Vagina (tissue), 2 donors: ENCODE measurements around the gene NHERF2. TPM values are rescaled to one million over a fixed set of nuclear protein-coding genes. Genes with fewer than 3 reads are reported as not detected.
A peak's percentile ranks its signal among the peaks of the same experiment; 100 is the strongest.

ENCODE experiments used
- DNase-seq, 2 donors: peaks; one replicate each; pipeline ENCODE4 v3.0.0-alpha.2; 2017; ENCODE audit errors: extremely low spot score in 2 of 2
- H3K27ac ChIP-seq: fragments of 200-600 bp; sonication (generic); one replicate; pipeline ENCODE4 v1.5.1; 2019
- H3K27me3 ChIP-seq: fragments of 200-600 bp; sonication (generic); one replicate; pipeline ENCODE4 v1.5.1; 2019
- H3K36me3 ChIP-seq, 2 donors: fragments of 200-600 bp; sonication (generic); one replicate each; pipeline ENCODE4 v1.5.1; 2017 to 2019
- H3K4me1 ChIP-seq: fragments of 200-600 bp; sonication (generic); one replicate; pipeline ENCODE4 v1.5.1; 2019
- H3K4me3 ChIP-seq, 2 donors: fragments of 200-600 bp; sonication (generic); 1 replicate in 1 of 2; 2 replicates in 1 of 2; pipeline ENCODE4 v1.5.1; 2016 to 2019
- H3K9me3 ChIP-seq: fragments of 200-600 bp; sonication (generic); one replicate; pipeline ENCODE4 v1.5.1; 2019
- POLR2A ChIP-seq, 2 donors: fragments of 450-650 bp; IDR thresholded peaks; one replicate each; pipeline ENCODE4 v1.6.1; 2017; ENCODE audit warnings: antibody characterized with exemption in 2 of 2, mild to moderate bottlenecking in 2 of 2, moderate library complexity in 2 of 2
- POLR2AphosphoS5 ChIP-seq, 2 donors: sonication (generic); formaldehyde crosslinking; IDR thresholded peaks; one replicate each; pipeline ENCODE4 v1.9.0; 2017; ENCODE audit warnings: antibody characterized with exemption in 2 of 2, mild to moderate bottlenecking in 2 of 2, low read depth in 1 of 2; ENCODE audit not compliant: insufficient read depth in 1 of 2
- intact Hi-C: fragments of 100-400 bp; cut with DNase I; formaldehyde crosslinking; loops from one replicate; pipeline ENCODE4 v1.15.1; 2023
- total RNA-seq: library from RNA; depleted of rRNA; stranded (reverse); fragments of >200 nt; gene quantifications from one replicate; pipeline ENCODE4 v1.2.3, GENCODE V29; 2016
- TF ChIP-seq, protein P1 (sequence below), 3 experiments: fragments of 450-650 bp in 2 of 3; fragments of 200-600 bp in 1 of 3; sonication (generic) in 1 of 3; IDR thresholded peaks; one replicate each; pipeline ENCODE4 v1.5.1; 2017 to 2019; ENCODE audit warnings: antibody characterized with exemption in 3 of 3, mild to moderate bottlenecking in 2 of 3, moderate library complexity in 2 of 3

The NHERF2 gene
- total RNA-seq, 1 donor from 2014 or later, result 44.7 TPM

DNA sequence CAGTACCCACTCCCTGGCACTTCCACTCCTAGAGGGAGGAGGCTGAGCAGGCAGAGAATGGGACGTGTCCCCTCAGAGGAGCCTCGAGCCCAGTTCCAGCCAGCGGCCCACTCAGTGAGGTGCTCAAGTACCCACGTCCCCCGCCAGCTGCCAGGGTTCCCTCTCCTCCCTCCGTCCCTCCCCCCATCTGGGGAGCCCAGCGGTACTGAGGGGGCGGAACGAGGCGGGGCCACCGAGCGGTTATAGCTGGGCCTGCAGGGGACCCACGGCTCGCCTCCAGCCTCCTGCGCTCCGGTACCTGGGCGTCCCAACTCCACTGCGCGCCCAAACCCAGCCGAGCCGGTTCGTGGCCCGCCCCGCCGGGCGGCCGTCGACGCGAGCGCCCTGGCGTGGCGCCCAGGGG lies 7.2 kb upstream of the NHERF2 start, which contains the start of gene NPW:
Gene NPW, plus strand, starts transcription at position 268 of the 403 bp plus-strand sequence.
- Histone ChIP-seq H3K27ac (no peak within 1 kb of the TSS), H3K4me3 (peak within 1 kb of the TSS in 1 of 2 donors; percentile 24), H3K9me3 (no peaks in the 10 kb centered on the region), H3K27me3 (peaks cover 11% of the 10 kb centered on the region), H3K4me1 (peaks cover 36% of the 10 kb centered on the region), H3K36me3 (no peaks in the 10 kb centered on the region)
- TF ChIP-seq POLR2A (IDR thresholded peaks at IDR 0.05), result no peak
- no peak for TF ChIP-seq POLR2AphosphoS5 (IDR thresholded peaks at IDR 0.05; ENCODE audit: insufficient read depth in 1 of 2, low read depth in 1 of 2)
- TF ChIP-seq, protein P1, sequence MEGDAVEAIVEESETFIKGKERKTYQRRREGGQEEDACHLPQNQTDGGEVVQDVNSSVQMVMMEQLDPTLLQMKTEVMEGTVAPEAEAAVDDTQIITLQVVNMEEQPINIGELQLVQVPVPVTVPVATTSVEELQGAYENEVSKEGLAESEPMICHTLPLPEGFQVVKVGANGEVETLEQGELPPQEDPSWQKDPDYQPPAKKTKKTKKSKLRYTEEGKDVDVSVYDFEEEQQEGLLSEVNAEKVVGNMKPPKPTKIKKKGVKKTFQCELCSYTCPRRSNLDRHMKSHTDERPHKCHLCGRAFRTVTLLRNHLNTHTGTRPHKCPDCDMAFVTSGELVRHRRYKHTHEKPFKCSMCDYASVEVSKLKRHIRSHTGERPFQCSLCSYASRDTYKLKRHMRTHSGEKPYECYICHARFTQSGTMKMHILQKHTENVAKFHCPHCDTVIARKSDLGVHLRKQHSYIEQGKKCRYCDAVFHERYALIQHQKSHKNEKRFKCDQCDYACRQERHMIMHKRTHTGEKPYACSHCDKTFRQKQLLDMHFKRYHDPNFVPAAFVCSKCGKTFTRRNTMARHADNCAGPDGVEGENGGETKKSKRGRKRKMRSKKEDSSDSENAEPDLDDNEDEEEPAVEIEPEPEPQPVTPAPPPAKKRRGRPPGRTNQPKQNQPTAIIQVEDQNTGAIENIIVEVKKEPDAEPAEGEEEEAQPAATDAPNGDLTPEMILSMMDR (IDR thresholded peaks at IDR 0.05), result no peak
- DNase-seq, result no peak
- intact Hi-C loops, result no loop called here

DNA sequence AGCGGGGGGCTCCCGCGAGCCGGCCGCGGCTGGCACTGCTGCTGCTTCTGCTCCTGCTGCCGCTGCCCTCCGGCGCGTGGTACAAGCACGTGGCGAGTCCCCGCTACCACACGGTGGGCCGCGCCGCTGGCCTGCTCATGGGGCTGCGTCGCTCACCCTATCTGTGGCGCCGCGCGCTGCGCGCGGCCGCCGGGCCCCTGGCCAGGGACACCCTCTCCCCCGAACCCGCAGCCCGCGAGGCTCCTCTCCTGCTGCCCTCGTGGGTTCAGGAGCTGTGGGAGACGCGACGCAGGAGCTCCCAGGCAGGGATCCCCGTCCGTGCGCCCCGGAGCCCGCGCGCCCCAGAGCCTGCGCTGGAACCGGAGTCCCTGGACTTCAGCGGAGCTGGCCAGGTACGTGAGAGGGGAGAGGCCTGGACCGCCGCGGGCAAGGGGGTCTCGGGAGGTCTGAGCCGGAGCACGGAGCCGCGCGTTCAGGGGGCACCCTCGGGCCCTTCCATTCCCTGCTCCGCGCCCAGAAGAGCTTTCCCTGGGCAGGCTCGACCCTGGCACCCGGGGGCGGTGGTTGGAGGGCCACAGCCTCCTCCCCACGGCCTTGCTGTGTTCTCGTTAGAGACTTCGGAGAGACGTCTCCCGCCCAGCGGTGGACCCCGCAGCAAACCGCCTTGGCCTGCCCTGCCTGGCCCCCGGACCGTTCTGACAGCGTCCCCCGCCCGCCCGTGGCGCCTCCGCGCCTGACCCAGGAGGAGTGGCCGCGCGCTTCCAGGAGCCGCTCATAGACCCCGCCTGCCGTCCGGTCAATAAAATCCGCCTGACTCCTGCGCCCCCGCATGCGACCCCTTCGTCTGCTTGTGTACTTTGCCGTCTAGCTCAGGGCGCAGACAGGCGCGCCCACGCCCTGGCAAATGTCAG lies 6.5 kb upstream of the NHERF2 start:
- H3K36me3 ChIP-seq, result no peaks in the 10 kb centered on the region
- H3K27me3 ChIP-seq, result peaks cover 11% of the 10 kb centered on the region
- TF ChIP-seq, protein P1 (IDR thresholded peaks at IDR 0.05), result no peak
- TF ChIP-seq POLR2AphosphoS5 (IDR thresholded peaks at IDR 0.05; ENCODE audit: insufficient read depth in 1 of 2, low read depth in 1 of 2) (no peak), POLR2A (IDR thresholded peaks at IDR 0.05) (no peak)
- intact Hi-C loops, result loop anchor here (5.0 kb wide), 1 partner anchor 122 kb away; no protein-coding TSS in a partner anchor
- no peaks in the 10 kb centered on the region for H3K9me3 ChIP-seq
- DNase-seq, result no peak
- peak overlapping the region in 1 of 2 donors; percentile 24 for H3K4me3 ChIP-seq
- no peak overlapping the region for H3K27ac ChIP-seq
- H3K4me1 ChIP-seq, result peaks cover 37% of the 10 kb centered on the region

DNA sequence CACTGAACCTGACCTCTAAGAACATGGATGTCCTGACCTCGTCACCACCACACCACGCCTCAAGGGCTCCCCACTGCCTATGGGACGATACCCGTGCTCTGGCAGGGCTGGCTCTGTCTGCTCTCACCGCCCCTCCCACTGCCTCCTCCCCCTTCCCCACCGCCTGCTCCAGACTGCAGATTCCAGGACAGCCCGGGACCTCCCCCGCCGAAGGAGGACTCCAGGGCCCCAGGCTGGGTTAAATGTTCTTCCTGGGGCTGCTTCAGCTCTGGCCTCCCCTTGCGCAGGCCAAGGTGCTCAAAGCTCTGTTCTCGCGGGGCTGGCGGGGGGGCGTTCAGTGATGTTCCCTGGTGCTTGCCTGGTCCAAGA lies 4.0 kb upstream of the NHERF2 start:
- Histone ChIP-seq H3K36me3 (no peaks in the 10 kb centered on the region), H3K27ac (peak overlapping the region; percentile 73), H3K9me3 (no peaks in the 10 kb centered on the region), H3K27me3 (peaks cover 11% of the 10 kb centered on the region), H3K4me3 (peak overlapping the region; percentile 24 to 42), H3K4me1 (peaks cover 57% of the 10 kb centered on the region)
- DNase-seq, result no peak
- intact Hi-C loops, result loop anchor here (5.0 kb wide), 1 partner anchor 120 kb away; no protein-coding TSS in a partner anchor
- TF ChIP-seq POLR2A (IDR thresholded peaks at IDR 0.05), result no peak
- TF ChIP-seq, protein P1 (IDR thresholded peaks at IDR 0.05), result no peak
- no peak for TF ChIP-seq POLR2AphosphoS5 (IDR thresholded peaks at IDR 0.05; ENCODE audit: insufficient read depth in 1 of 2, low read depth in 1 of 2)

DNA sequence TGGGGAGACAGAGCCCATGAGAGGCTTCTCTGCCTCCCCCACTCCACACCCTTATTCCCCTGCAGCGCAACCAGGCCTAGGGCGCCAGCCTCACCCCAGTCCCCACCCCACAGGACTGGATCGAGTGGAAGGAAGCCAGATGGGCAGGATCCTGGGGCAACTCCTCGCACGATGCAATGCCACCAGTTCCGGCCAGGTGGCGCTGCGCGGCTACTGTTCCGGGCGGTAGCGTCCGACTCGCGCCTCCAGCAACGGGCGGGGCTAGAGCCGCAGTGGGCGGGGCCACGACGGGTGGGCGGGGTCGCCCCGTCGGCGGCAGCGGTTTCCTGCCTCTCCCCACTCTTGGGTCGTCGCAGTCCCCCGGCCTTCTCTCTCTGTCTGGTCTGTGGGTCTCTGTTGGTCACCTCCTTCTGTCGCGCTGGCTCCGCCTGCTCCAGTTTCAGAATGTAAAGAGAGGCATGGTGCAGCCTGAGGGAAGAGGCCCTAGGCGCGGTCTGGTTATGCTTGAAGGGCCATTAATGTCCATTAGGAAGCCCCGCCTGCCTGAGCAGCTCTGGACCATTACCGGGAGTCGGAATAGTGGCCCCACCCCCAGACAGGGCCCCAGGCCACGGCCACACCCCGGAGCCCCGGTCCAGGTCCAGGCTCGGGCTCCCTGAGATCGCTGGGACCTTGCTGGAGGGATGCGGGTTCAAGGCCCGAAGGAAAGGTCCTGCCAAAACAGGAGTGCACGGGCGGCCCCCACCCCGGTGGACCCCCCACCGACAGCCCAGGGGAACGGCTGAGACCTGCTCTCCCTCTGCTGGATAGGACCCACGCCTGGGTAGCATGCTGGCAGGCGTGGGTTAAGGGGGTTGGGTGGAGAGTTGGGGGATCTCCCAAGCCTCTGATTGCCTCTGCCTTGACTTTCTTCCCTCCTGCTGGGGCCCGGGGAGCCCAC lies 3.3 kb upstream of the NHERF2 start:
- intact Hi-C loops, result loop anchor here (5.0 kb wide), 1 partner anchor 119 kb away; no protein-coding TSS in a partner anchor
- Histone ChIP-seq H3K4me3 (peak overlapping the region; percentile 24 to 42), H3K4me1 (peaks cover 63% of the 10 kb centered on the region), H3K27ac (peak overlapping the region; percentile 73), H3K27me3 (peaks cover 11% of the 10 kb centered on the region), H3K36me3 (no peaks in the 10 kb centered on the region), H3K9me3 (no peaks in the 10 kb centered on the region)
- TF ChIP-seq, protein P1 (IDR thresholded peaks at IDR 0.05), result peak; percentile 92 to 98 (median 98)
- TF ChIP-seq POLR2AphosphoS5 (IDR thresholded peaks at IDR 0.05; ENCODE audit: insufficient read depth in 1 of 2, low read depth in 1 of 2), result peak; percentile 73 to 78
- no peak for TF ChIP-seq POLR2A (IDR thresholded peaks at IDR 0.05)
- DNase-seq, result no peak
